ENCODE measurements around the gene CYTH1. TPM values are rescaled to one million over a fixed set of nuclear protein-coding genes. Genes with fewer than 3 reads are reported as not detected.

Gene CYTH1
- total RNA-seq, 1 experiment from 2014 or later: 9.7 TPM

- Mint-ChIP-seq H3K9me3 (peaks cover 0 to under 1% of the 10 kb centered on the region in 2 experiments; a peak in 1 of 5 replicates), H3K4me1 (no peaks in the 10 kb centered on the region), H3K27me3 (ENCODE audit: low read depth) (no peaks in the 10 kb centered on the region), H3K36me3 (ENCODE audit: insufficient read depth in 1 of 3, low read depth in 3 of 3) (peaks cover under 1 to 5% (median 5%) of the 10 kb centered on the region in 3 experiments; a peak in 6 of 7 replicates), H3K4me3 (no peak overlapping the region), H3K27ac (no peak overlapping the region)
- Histone ChIP-seq H2AFZ (ENCODE audit: low read length) (no peak overlapping the region), H4K5ac (ENCODE audit: insufficient read length, low read depth, low read length) (no peak overlapping the region), H3K56ac (ENCODE audit: insufficient read length, low read depth, low read length) (no peak overlapping the region), H2BK12ac (ENCODE audit: insufficient read length, low read depth, low read length) (no peak overlapping the region), H3K9ac (ENCODE audit: extremely low read depth, insufficient read length, low read length) (no peak overlapping the region), H2BK20ac (ENCODE audit: low read depth, low read length, poor library complexity, severe bottlenecking) (no peak overlapping the region), H3K27me3 (ENCODE audit: insufficient read depth, low read length) (no peaks in the 10 kb centered on the region; the same call in 1 of the 2 replicates), H2BK5ac (ENCODE audit: insufficient read length, low read length) (no peak overlapping the region), H2AK5ac (ENCODE audit: insufficient read length, low read length) (no peak overlapping the region), H3K79me2 (ENCODE audit: insufficient read depth, low read length) (no peaks in the 10 kb centered on the region), H3K4me1 (ENCODE audit: insufficient read depth, low read length) (no peaks in the 10 kb centered on the region), H3K18ac (ENCODE audit: insufficient read length, low read depth, low read length) (no peak overlapping the region), H3K4ac (ENCODE audit: low read depth, low read length) (no peak overlapping the region), H3K4me2 (ENCODE audit: insufficient read depth, insufficient read length, low read length) (no peak overlapping the region), H3K27ac (ENCODE audit: insufficient read length, low read depth, low read length) (no peak overlapping the region), H3T11ph (ENCODE audit: low read length) (no peak overlapping the region), H2BK15ac (ENCODE audit: low read depth, low read length) (no peak overlapping the region), H3K14ac (ENCODE audit: insufficient read depth, low read length) (no peak overlapping the region), H4K91ac (ENCODE audit: insufficient read length, low read depth, low read length) (no peak overlapping the region), H3K23ac (ENCODE audit: insufficient read length, low read depth, low read length) (no peak overlapping the region), H3K9me3 (ENCODE audit: control insufficient read depth, low read depth, low read length) (no peaks in the 10 kb centered on the region), H3K23me2 (ENCODE audit: insufficient read length, low read depth, low read length, poor library complexity, severe bottlenecking) (no peaks in the 10 kb centered on the region), H4K8ac (replicated peaks; ENCODE audit: insufficient read length, low read depth, low read length) (no peak overlapping the region), H4K20me1 (ENCODE audit: control insufficient read depth, insufficient read depth, insufficient read length) (no peaks in the 10 kb centered on the region), H2BK120ac (ENCODE audit: low read depth, low read length, poor library complexity, severe bottlenecking) (no peak overlapping the region), H3K79me1 (ENCODE audit: insufficient read depth, low read depth, low read length, poor library complexity, severe bottlenecking) (no peaks in the 10 kb centered on the region)
- no peak for DNase-seq
- no peak for TF ChIP-seq CTCF (conservative IDR thresholded peaks at IDR 0.05)
- no CpG with 5 or more reads among the region's 16 CpGs for WGBS (ENCODE audit: extremely low coverage, insufficient read length, low lambda C conversion rate)
These were observed 87.1 kb downstream of the CYTH1 start for GRCh38 chr17:78694805-78695531.
